Pancreas (tissue), 10 donors: Measurements from ENCODE around the gene TNRC6B. TPM values are rescaled to one million over a fixed set of nuclear protein-coding genes. Genes with fewer than 3 reads are reported as not detected.
"Not testable (repeated sequence)": the region's sequence is repeated elsewhere in the genome, so short reads cannot be mapped to it uniquely, and the experiment has no call there.

Source experiments
- ATAC-seq, 4 donors: fragments of 200-7000 bp; cut with Tn5 transposase; one replicate each; pipeline versions ENCODE4 v1.8.0 to v1.9.1; 2020; ENCODE audit warnings: mild to moderate bottlenecking in 4 of 4, moderate library complexity in 4 of 4
- DNase-seq, 6 donors: peaks; one replicate each; pipeline ENCODE4 v3.0.0-alpha.2; 2020
- FAIRE-seq: peaks from 2 replicates; lab custom pipeline; 2012; peaks lifted over from hg19 to GRCh38; lab: Jason Lieb, UNC
- H3K27ac ChIP-seq, 4 donors: fragments of 200-600 bp; sonication (generic); 1 replicate in 3 of 4; 2 replicates in 1 of 4; pipeline versions ENCODE4 v1.5.0 to v1.8.0; 2020
- H3K27me3 ChIP-seq, 4 donors: fragments of 200-600 bp; one replicate each; pipeline ENCODE4 v1.8.0; 2021
- H3K36me3 ChIP-seq, 3 donors: fragments of 200-600 bp; sonication (generic) in 1 of 3; one replicate each; pipeline versions ENCODE4 v1.5.0 to v1.8.0; 2020 to 2021
- H3K4me1 ChIP-seq, 3 donors: fragments of 200-600 bp; one replicate each; pipeline ENCODE4 v1.8.0; 2021
- H3K4me3 ChIP-seq, 4 donors: fragments of 200-600 bp; sonication (generic) in 2 of 4; one replicate each; pipeline versions ENCODE4 v1.5.0 to v1.8.0; 2020 to 2021
- H3K9me3 ChIP-seq, 4 donors: fragments of 200-600 bp; one replicate each; pipeline ENCODE4 v1.8.0; 2021
- WGBS, 2 donors: extraction: QIAGEN DNeasy Blood & Tissue Kit; methylation state at CpG; one replicate each; pipeline ENCODE4 v1.1.7; 2013; 5-methylcytosine and 5-hydroxymethylcytosine counted together
- intact Hi-C, 3 donors: fragments of 100-400 bp; cut with DNase I; formaldehyde crosslinking; loops; one replicate each; pipeline versions ENCODE4 v1.11.1 to v1.14.2; 2022
- polyA plus RNA-seq, 2 donors: library from polyadenylated mRNA; stranded (reverse); fragments of 200-250 nt; gene quantifications; one replicate each; pipeline ENCODE4 v1.2.3, GENCODE V29; 2013
- total RNA-seq, 6 donors: library from RNA; stranded (reverse); fragmentation: NEBNext Ultra II Directional in 4 of 6; extraction: Animal tissue kit (Norgen Biotek cat#: 25700) in 4 of 6; gene quantifications; one replicate each; pipeline versions ENCODE4 v1.2.1 to v1.2.4, GENCODE V29; 2021 to 2023
- TF ChIP-seq, protein P1 (sequence below), 4 donors: fragments of 200-600 bp; sonication (generic) in 3 of 4; IDR thresholded peaks; one replicate each; pipeline versions ENCODE4 v1.5.0 to v1.8.0; 2021; ENCODE audit warnings: antibody characterized with exemption in 4 of 4
- donor health status: healthy with polysubstance abuse.
- donor health status: DM: no; HTN: no; CAD: no; lungs with moderate emphysema.
- donor health status: DM: no; HTN: no; CAD: no.
- donor health status: control.
- donor health status: control.
- donor health status: Bipolar disorder and iron deficiency.
- donor health status: DM: yes; HTN: yes; CAD: no.
- donor health status: DM: no; HTN: no; CAD: no.
- donor health status: DM: no; HTN: no; CAD: no.
- donor health status: DM: yes; HTN: yes; CAD: no.

TNRC6B gene
- total and polyA plus RNA-seq, 8 donors, result 2.2 to 31.3 (median 21.0) TPM

DNA sequence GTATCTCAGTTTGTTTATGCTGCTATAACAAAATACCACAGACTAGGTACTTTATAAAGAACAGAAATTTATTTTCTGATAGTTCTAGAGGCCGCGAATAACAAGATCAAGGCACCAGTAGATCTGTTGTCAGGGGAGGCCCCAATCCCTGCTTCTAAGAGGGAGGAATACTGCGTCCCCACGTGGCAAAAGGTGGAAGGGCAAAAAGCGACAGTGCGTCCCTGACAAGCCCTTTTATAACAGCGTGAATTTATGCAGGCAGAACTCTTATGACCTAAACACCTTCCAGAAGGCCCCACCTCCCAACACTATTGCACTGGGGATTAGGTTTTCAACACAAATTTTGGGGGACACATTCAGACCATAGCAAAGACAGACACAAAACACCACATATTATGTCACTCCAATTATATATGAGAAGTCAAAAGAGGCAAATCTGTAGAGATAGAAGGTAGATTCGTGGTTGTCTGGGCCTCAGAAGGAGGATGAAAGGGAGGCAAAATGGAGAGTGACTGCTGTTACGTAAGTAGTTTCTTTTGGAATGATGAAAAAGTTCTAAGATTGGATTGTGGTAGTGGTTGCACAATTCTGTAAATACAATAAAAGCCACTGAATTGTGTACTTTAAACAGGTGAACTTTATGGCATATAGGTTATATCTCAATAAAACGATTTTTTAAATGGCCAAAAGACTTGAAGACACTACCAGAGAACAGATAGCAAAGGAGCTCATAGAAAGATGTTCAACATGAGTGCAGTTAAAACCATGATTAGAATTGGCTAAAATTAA, 30.1 kb upstream of the TNRC6B start:
- TF ChIP-seq, protein P1, sequence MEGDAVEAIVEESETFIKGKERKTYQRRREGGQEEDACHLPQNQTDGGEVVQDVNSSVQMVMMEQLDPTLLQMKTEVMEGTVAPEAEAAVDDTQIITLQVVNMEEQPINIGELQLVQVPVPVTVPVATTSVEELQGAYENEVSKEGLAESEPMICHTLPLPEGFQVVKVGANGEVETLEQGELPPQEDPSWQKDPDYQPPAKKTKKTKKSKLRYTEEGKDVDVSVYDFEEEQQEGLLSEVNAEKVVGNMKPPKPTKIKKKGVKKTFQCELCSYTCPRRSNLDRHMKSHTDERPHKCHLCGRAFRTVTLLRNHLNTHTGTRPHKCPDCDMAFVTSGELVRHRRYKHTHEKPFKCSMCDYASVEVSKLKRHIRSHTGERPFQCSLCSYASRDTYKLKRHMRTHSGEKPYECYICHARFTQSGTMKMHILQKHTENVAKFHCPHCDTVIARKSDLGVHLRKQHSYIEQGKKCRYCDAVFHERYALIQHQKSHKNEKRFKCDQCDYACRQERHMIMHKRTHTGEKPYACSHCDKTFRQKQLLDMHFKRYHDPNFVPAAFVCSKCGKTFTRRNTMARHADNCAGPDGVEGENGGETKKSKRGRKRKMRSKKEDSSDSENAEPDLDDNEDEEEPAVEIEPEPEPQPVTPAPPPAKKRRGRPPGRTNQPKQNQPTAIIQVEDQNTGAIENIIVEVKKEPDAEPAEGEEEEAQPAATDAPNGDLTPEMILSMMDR (IDR thresholded peaks at IDR 0.05), result no peak
- intact Hi-C loops, result no loop called here
- H3K27me3 ChIP-seq, result no peaks in the 10 kb centered on the region
- DNase-seq, result no peak
- H3K4me3 ChIP-seq, result no peak overlapping the region
- 87 to 91% methylated on average over 10 of the region's 10 CpGs for WGBS, 2 donors
- H3K9me3 ChIP-seq, result no peaks in the 10 kb centered on the region
- H3K4me1 ChIP-seq, result no peaks in the 10 kb centered on the region
- no peak overlapping the region for H3K27ac ChIP-seq
- no peak for ATAC-seq
- no peak for FAIRE-seq
- H3K36me3 ChIP-seq, result no peaks in the 10 kb centered on the region

DNA sequence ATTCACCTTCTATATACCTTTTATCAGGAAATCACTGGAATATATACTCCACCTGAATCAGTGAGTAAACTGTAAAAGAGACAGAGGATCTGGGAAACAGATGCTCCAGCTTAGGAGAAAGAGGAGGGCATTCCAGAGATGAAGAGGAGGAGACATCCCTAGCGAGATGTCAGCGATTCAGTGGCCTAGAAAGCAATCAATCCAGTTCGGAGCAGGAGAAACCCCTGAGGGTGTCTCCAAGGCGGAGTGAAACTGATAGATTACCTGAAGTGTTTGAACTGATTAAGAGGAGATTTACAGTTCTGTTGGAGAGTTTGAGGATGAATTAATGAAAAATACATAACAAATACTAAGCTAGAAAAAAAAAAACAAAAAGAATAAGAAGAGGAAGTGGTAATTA, 24.5 kb upstream of the TNRC6B start:
- TF ChIP-seq, protein P1 (IDR thresholded peaks at IDR 0.05), result no peak
- no peaks in the 10 kb centered on the region for H3K36me3 ChIP-seq
- H3K4me3 ChIP-seq, result no peak overlapping the region
- no peak for DNase-seq
- no peak overlapping the region for H3K27ac ChIP-seq
- FAIRE-seq, result no peak
- H3K27me3 ChIP-seq, result no peaks in the 10 kb centered on the region
- H3K4me1 ChIP-seq, result peaks cover 8 to 15% (median 10%) of the 10 kb centered on the region in 3 donors
- ATAC-seq, result no peak
- WGBS, 2 donors, result 93 to 97% methylated on average over 4 of the region's 4 CpGs
- intact Hi-C loops, result no loop called here
- no peaks in the 10 kb centered on the region for H3K9me3 ChIP-seq

DNA sequence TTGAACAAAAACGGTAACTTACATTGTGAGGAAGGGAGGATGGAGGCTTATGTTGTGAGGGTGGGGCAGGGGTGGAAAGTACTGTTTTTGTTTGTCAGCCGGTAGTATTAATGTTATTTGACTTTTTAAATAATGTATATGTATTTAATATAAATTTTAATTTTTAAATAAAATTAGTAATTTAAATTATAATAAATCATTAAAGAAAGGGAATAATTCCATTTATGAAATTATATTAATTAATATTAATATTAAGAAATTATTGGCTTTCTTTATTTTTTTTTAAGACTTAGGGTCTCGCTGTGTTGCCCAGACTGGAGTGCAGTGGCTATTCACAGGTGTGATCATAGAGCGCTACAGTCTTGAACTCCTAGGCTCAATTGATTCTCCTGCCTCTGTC, 24.0 kb upstream of the TNRC6B start:
- Histone ChIP-seq H3K4me3 (no peak overlapping the region), H3K36me3 (no peaks in the 10 kb centered on the region), H3K27ac (no peak overlapping the region), H3K4me1 (peaks cover 8 to 15% (median 10%) of the 10 kb centered on the region in 3 donors), H3K9me3 (no peaks in the 10 kb centered on the region), H3K27me3 (no peaks in the 10 kb centered on the region)
- DNase-seq, result no peak
- no peak for FAIRE-seq
- ATAC-seq, result no peak
- intact Hi-C loops, result no loop called here
- TF ChIP-seq, protein P1 (IDR thresholded peaks at IDR 0.05), result no peak
- 94 to 97% methylated on average over 4 of the region's 4 CpGs for WGBS, 2 donors

DNA sequence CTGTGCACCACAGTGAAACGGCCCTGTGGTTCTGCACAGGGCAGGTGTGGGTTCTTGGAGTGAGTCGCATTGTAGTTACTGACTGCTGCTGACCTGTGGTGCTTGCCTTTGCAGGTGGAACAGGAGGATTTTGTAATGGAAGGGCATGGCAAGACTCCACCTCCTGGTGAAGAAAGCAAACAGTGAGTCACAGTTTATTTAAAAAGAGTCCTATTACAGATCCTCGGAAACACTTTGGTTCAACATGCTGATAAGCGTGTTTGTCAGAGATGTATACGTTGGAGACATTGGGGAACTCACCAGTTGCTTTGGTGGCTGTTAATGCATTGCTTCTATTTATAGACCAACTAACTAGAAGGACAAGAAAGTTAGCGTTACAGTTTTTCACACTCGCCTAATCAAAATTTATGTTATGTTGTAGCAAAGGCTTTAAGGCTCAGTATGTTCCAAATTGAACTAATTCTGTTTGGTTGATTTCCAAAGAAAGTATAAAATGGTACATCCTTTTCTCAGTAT, 21.7 kb upstream of the TNRC6B start:
- H3K4me3 ChIP-seq, result no peak overlapping the region
- 16 to 27% methylated on average over 7 of the region's 7 CpGs for WGBS, 2 donors
- TF ChIP-seq, protein P1 (IDR thresholded peaks at IDR 0.05), result no peak
- H3K27ac ChIP-seq, result peak overlapping the region in 2 of 4 donors; percentile 50 to 66
- FAIRE-seq (peak; percentile 47), ATAC-seq (peak; percentile 97 to 98 (median 98)), DNase-seq (peak in 5 of 6 donors; percentile 38 to 80 (median 67))
- H3K27me3 ChIP-seq, result no peaks in the 10 kb centered on the region
- peaks cover 8 to 18% (median 10%) of the 10 kb centered on the region in 3 donors for H3K4me1 ChIP-seq
- no peaks in the 10 kb centered on the region for H3K36me3 ChIP-seq
- intact Hi-C loops, result no loop called here
- H3K9me3 ChIP-seq, result no peaks in the 10 kb centered on the region

DNA sequence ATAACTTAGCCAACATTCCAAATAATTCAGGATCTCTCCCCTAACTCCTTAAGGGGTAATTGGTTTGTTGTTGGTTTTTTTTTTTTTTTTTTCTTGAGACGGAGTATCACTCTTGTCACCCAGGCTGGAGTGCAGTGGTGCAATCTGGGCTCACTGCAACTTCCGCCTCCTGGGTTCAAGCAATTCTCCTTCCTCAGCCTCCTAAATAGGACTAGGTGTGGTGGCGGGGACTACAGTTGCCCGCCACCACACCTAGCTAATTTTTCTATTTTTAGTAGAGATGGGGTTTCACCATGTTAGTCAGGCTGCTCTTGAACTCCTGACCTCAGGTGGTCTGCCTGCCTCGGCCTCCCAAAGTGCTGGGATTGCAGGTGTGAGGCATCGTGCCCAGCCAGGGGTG, 21.0 kb upstream of the TNRC6B start:
- H3K27me3 ChIP-seq, ATAC-seq, FAIRE-seq, H3K36me3 ChIP-seq, DNase-seq, H3K9me3 ChIP-seq, H3K4me3 ChIP-seq, intact Hi-C loops: not testable (repeated sequence)
- H3K4me1 ChIP-seq, result peaks cover 8 to 24% (median 10%) of the 10 kb centered on the region in 3 donors
- H3K27ac ChIP-seq, result peak overlapping the region in 2 of 4 donors; percentile 33 to 66
- WGBS, 2 donors, result 84 to 85% methylated on average over 6 of the region's 6 CpGs
